NCI-H2107 treated with DMSO at 0.1 percent for 48 hours (cell line): ENCODE data around the gene ID3.

ENCODE experiments used
- DNase-seq: peaks from one replicate; lab custom pipeline; 2025; ENCODE audit not compliant: unreplicated experiment; lab: John Stamatoyannopoulos, UW

Gene ID3

GRCh38 chr1:23528250-23528978, 30.9 kb downstream of the ID3 start:
- peak; percentile 77 for DNase-seq

DNA sequence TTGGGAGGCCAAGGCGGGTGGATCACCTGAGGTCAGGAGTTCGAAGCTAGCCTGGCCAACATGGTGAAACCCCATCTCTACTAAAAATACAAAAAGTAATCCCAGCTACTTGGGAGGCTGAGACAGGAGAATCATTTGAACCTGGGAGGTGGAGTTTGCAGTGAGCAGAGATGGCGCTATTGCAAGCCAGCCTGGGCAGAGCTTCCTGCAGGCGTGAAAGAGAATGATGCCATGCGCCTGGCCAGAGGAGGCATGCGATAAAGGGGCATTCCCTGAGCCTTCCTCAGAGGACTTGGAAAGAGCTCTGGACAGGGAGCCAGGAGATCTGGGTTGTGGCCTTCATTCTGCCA, 31.4 kb downstream of the ID3 start:
- no peak for DNase-seq

DNA sequence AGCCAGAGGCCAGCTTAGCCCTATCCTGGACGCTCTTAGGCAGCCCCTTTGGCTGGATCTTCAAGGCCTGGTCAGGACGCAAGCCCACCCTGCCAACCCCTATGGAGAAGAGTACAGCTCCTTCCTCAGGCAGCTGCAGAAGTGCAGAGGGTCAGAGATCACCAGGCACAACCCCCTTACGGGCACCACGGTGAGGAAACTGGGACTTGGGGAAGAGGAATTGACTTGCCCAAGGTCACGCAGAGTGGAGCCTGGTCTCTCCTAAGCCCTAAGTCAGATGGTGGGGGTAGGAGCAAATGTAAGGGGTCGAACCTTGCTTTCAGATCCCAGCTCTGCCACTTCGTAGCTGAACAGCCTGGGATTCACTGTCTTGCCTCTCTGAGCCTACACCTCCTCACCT, 31.9 kb downstream of the ID3 start:
- no peak for DNase-seq

DNA sequence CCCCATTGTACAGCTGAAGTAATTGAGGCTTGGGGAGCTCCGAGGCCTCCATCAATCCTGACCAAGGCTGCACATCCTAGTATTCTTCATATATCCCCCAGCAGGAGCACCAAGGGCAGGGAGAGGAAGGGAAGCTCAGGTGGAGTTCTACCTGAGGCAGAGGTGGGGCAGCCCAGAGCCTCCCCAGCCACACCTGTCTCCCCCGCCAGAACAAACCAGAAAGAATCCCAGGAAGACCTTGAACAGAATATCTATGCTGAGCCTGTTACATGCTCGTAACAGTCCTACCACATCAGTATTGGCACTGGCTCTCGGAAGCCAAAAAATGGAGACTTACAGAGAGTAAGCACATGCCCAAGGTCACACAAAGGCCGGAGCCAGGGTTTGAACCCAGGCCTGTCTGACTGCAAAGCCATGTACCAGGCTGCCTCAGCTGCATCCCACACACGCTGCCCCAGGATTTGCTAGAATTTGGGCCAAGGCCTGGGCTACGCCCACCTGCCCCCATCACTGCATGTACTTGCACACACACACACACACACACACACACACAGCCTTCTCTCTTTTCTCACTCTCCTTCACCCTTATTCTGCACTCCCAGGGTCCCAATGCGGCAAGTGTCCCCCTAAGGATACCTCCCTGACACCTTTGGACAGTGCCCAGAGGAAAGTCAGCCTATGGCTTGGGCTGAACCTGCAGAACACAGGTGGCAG, 32.8 kb downstream of the ID3 start:
- DNase-seq = no peak

- DNase-seq = peak; percentile 41
Observed at GRCh38 chr1:23525558-23526250, 33.6 kb downstream of the ID3 start.

DNA sequence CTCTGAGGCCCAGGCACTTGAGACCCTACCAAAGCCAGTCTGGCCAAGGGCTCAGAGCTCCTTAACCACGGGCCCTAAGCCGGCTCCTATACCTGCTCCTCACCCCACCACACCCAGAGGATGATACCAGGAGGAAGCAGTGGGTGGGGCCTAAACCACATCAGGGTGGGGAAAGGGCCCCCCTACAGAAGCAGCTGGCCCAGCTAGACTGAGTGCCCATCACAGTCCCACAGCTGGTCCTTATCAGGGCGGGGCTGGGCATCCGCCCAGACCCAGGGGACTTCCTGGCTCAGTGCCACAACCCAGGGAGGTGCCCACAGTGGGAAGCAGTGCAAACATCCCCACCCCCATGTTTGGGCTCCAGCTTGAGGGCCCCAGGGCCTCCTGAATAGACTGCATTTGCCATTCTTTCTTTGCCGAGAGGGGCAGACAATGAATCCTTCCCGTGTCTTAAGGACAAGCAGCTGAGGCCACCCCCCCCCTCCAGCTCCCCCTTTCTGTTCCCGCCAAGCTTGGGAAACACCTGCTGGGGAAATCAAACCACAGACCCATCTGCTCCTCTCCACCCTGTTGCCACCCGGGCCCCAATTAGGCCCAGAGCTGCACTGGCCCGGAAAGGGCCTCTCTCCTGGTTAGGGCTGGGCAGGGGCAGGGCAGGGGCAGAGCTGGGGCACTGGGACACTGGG, 34.4 kb downstream of the ID3 start:
- DNase-seq = peak; percentile 93

- no peak for DNase-seq
Observed at GRCh38 chr1:23524163-23524562, 35.1 kb downstream of the ID3 start.

- DNase-seq = no peak
Observed at GRCh38 chr1:23522244-23522982, 36.9 kb downstream of the ID3 start.

DNA sequence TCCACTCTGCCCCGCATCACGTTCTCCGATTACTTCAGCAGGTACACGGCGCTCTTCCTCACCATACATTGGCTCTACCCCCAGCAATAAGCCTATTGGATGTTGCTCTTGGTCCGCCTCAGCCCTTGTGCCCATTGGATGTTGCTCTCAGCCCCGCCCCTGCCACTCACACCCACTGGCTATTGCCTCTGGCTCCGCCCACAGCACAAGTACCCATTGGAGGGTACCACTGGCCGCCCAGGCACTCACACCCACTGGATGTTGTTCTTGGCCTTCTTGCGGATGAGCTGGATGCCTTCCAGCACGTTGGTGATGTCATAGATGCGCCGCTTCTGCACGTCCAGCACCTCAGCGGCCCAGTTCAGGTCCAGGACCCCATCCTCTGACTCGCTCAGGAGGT, 37.7 kb downstream of the ID3 start:
- no peak for DNase-seq

DNA sequence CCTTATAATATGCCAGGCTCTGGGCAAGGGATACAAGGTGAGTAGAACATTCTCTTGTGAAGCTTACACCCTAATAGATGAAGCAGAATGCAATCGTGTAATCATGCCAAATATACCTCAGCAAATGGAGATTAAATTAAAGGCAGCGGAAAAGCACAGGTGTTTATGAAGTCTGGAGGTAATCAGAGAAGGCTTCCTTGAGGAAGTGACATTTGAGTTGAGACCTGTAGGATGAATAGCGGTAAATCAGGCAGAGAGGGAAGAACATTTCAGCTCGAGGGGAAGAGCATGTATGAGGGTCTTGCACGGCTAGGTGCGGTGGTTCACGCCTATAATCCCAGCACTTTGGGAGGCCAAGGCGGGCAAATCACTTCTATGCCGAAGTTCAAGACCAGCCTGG, 41.7 kb downstream of the ID3 start:
- DNase-seq = no peak

DNA sequence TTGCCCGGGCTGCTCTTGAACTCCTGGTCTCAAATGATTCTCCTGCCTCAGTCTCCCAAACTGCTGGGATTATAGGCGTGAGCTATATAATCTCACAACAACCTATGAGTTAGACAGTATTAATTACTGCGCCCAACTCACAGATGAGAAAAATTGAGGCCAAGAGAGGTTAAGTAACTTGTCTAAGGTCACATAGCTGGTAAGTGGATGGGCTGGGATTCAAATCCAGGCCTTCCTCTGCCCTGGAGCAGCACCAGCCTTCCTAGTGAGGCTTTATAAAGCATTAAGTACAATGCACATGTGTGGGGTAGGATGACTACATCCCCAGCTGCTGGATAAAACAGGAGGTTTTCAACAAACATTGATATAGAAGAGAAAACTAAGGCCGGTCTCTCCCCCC, 43.4 kb downstream of the ID3 start:
- no peak for DNase-seq

DNA sequence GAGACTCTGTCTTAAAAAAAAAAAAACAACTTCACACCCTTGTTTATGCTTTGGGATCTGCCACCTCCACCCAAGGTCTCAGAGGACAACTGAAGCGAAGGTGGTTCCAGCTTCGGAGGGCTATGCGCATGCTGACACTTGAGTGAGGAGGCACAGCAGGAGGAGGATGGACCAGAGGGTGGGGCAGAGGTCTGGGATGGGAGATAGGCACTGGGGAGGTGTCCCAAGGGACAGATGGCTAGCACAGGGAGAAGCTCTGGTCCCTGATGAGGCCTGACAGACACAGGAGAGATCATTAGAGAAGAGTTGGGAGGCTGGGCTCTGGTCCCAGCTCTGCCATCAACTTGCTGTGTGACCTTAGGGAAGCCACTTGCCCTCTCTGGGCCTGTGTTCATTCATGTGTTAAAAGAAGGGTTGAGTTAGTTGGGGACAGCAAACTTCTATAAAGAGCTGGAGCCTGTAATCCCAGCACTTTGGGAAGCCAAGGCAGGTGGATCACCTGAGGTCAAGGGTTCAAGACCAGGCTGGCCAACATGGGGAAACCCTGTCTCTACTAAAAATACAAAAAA, 45.1 kb downstream of the ID3 start:
- no peak for DNase-seq

DNA sequence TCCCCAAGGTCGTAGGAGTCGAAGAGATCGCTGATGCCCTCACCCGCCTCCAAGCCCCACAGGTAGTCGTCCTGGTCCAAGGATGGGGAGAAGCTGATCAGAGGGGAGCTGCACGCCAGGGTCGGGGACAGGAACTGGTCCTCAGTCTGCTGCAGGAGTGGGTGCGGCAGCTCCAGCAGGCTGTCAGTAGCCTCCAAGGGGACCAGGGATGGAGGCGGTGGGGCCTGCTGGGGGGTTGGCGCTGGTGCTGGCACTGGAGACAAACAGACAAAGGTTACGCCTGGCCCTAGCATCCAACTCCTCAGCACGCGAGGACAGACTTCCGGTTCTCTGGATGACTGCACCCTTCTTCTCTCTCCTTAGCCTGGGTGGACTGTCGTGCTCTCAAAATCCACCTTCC, 49.4 kb downstream of the ID3 start:
- no peak for DNase-seq
